Inferior parietal cortex (tissue), 1 donor: Measurements from ENCODE around the gene CCNF.

Experiments used
- DNase-seq: peaks from one replicate; pipeline ENCODE4 v3.0.0-alpha.2; 2016; ENCODE audit errors: extremely low spot score

The CCNF gene

DNA sequence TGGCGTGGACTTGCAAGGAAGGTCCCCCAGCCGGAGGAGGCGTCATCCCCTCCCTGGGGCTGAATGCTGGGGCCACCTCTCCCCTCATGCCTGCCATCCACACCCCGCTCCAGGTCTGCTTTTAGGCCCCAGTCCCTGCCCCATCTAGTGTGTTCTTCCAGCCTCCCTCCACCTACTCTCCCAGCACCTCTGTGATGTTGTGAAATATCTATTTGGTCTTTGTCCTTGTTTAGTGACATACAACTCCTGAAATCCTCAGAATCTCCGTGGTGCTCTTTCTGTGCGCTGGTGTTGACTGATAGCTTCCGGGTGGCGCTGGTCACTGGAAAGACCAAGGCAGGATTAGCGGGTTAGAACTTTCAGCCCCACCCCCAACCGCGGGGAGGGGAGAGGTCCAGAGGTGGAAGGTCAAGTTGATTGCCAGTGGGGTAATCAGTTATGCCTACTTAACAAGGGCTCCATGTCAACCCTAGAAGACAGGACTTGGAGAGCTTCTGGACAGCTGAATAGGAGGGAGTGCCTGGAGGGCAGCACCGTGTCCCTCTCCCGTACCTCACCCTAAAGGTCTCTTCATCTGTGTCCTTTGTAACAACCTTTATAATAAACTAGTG is 55.8 kb downstream of the CCNF start:
- no peak for DNase-seq

DNA sequence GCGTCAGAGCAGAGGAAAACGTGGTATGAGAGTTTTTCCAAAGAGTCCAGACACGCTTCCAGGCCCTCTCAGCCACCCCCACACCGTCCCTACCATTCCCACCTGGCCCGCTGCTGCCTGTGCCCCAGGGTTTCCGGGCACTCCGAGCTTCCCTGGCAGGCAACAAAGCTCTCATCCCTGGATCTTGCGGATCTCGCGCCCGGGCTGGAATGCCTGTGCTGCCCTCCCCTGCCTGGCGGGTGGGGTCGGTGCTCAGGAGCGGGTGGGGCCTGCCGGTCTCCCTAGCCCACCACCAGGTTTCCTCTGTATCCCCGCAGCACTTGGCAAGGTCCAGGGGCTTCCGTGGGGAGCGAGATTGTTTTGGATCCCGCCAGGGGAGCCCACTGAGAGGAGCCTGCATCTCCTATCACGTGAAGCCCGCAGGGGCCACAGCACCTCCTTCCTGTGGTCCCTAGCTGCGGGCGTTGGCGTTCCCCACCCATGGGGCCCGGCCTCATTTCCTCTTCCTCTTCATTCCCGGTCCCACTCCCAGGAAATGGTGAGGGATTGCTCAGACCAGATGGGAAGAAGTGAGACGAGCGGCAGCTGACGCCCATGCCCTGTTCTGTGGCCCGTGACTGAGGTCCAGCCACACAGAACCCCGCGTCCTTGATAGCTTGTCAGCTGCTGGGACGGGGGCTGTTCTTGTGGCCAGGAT is 56.7 kb downstream of the CCNF start:
- DNase-seq, result no peak

DNA sequence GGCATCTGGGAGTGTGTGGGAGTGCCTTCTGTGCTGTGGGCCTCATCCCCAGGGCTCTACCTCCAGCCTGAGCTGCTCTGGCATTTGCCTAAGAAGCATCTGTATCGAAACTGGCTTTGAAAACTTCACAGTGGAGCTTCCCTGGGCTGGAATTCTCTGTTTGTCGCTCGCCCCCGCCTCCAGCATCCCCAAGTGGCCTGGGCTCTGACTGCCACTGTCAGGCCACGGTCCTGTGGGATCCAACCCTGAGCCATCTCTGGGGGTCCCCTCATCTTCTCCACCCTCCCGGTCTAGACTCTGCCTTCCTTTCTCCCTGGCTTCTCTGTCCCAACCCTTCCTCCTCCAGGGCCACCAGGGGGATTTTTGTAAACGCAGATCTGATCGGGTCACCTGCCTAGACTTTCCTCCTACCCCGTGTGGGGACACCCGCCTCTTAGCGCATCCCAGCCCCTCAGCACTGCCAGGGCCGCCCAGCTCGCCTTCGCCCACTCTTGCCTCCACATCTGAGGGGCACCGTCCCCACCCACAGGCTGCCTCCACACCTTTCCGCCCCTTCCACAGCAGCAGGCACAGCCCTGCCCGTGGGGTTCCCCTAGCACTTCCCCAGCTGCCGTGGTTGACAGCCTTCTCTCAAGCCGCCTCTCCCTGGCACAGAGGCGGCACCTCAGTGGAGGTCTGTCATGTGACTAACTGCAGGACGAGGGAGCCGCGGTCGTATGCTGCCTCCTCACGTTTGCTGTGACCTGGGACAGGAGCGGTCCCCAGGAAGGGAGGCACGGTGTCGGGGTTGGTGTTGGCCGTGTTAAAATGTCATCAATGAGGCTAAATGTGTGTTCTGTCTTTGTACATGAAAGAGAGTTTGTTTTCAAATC is 57.6 kb downstream of the CCNF start:
- DNase-seq, result no peak

DNA sequence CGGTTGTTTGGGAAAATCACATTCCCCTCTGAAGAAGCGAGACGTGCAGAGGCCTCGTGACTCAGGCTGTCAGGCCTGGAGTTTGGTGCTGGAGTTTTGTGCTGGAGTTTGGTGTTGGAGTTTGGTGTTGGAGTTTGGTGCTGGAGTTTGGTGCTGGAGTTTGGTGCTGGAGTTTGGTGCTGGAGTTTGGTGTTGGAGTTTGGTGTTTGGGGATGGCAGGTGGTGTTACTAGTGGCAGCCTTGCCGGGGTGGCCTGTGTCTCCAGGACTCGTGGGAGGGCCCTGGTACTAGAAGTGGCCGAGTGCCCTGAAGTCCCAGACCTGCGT is 58.2 kb downstream of the CCNF start:
- DNase-seq, result no peak

DNA sequence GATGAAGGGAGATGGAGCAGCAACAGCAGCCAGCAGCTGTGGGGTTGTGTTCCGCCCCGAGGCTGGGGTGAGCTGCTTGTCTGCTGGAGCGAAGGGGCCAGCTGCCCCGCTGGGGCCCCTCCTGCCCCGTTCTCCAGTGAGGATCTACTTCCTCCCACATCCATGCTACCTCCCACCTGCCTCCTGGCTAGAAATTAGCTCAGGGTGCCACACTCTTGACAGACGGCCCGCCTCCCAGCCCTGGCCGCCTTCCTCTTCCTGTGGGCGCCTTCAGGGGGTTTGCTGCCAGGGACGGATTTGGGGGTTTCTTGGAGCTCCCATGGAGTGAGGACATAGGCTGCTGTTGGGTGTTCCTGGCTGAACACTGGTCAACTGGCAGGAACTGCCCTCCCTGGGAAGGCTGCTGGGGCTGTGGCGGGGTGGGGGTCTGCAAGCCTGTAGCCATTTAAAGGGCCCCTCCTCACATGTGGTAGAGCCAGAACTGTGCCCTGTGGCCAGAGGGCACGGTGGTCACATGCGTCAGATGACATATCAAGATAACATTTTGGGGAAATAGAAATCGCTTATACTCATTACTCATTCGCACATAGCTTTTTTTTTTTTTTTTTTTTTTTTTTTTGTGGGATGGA is 58.8 kb downstream of the CCNF start:
- DNase-seq, result no peak

DNA sequence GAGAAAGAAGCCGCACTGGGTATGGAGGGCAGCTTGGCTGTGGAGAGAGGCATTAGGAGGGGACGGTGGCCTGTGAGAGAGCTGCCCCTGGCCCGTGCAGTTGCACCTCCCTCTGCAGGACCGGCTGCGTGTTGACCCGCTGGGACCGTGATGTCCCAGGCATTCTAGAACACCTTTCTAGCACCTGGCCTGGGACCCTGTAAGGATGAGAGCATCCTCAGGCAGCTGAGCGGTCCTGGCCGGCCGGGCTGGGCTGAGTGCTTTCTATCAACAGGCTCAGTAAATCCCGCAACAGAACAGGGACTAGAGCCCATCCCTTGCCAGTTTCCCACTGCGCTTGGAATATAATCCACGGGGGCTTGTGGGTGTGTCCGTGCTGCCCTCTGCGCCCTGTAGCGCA is 60.3 kb downstream of the CCNF start:
- DNase-seq, result no peak

DNA sequence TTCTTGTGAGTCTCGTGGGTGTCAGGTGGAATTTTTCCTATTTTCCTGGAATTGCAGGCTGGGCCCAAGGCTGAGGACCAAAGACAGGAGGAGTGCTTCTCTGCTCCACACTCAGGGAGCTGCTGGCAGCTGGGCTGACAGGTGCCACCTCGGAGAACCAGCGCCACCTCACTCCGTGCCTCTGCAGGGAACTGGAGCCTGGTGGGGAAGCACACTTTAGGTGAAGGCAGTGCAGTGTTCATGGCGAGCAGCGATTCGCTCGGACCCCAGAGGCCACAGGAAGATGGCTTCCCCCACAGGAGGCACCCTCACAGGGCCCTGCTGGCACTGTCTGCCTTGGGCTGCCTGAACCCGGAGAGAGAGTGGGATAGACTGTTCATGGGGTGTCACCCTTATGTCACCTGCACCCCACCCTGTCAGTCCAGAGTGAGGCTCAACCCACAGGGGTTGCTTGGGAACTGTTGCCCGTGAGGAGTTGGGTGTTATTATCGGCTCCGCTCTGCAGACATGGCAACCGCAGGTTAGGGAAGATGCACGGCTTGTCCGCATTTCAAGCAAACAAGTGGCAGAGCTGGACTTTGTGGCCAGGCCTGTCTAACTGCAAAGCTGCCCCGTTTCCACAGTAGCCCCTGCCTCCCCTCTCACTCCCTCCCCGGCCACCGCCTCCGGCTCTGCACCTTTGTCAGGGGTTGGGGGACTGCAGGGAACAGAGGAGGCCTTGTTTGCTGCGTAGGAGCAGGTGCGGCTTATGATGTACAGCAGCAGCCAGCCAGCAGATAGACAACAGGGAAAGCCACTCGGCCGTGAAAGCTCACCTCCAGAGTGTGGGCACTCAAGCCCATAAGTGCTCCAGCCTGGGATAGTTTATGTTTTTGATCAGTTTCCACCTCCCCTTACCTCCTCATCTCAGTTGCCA is 61.2 kb downstream of the CCNF start:
- no peak for DNase-seq

DNA sequence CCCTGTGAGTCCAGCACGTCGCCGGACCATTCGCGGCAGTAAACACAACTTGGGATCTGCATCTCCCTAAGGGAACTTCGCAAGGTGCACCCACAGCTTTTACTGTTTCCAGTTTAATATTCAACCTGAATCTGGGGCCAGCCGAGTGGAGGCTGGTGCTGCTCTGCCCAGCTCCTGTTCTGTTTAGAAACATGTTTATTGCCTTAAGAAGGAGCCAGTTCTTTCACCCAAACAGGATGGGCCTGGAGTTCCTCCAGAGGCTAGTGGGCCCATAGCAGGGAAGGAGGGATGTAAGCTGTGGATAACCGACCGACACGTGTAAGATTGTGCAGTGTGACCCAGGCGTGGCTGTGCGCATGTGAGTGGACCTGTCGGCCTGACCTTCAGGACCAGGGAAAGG is 63.0 kb downstream of the CCNF start:
- DNase-seq, result no peak

DNA sequence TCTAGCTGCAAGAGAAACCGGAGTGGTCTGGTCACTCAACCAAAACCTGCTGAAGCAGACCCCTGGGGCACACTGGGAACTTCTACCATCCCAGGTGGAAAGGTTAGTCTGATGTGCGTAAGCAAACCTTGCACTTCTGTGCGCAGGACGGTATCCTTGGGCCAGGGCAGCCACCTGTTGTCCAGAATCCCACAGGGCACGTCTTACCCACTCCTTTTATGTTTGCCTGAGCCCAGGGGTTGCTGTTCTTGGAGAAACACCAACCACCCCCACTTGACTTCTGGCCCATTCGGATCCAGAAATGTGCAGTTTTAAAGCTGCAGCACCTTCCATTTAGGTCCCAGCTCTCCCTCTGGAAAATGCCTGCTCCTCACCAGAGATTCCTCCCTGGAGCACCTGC is 64.4 kb downstream of the CCNF start:
- no peak for DNase-seq

DNA sequence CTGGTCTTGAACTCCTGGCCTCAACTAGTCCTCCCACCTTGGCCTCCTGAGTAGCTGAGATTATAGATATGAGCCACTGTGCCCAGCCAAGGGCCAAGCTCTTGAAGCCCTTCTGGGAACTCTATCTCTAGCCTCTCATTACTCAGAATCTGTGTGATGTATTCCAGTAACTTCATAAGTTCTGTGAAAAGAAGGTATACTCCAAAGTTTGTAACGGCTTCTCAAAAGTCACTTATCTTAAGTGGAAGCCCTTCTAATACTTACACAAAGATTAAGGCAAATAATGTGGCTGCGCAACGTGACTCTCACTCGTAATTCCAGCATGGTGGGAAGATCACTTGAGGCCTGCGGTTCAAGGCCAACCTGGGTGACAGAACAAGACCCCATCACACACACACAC is 65.4 kb downstream of the CCNF start:
- DNase-seq, result no peak

DNA sequence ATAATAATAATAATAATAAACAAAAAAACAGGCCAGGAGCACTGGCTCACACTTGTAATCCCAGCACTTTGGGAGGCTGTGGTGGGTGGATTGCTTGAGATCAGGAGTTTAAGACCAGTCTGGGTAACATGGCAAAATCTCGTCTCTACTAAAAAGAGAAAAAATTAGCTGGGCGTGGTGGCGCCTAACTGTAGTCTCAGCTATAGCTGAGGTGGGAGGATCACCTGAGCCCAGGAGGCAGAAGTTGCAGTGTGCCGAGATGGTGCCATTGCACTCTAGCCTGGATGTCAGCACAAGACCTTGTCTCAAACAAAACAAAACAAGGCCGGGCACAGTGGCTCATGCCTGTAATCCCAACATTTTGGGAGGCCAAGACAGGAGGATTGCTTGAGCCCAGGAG is 65.8 kb downstream of the CCNF start:
- no peak for DNase-seq

DNA sequence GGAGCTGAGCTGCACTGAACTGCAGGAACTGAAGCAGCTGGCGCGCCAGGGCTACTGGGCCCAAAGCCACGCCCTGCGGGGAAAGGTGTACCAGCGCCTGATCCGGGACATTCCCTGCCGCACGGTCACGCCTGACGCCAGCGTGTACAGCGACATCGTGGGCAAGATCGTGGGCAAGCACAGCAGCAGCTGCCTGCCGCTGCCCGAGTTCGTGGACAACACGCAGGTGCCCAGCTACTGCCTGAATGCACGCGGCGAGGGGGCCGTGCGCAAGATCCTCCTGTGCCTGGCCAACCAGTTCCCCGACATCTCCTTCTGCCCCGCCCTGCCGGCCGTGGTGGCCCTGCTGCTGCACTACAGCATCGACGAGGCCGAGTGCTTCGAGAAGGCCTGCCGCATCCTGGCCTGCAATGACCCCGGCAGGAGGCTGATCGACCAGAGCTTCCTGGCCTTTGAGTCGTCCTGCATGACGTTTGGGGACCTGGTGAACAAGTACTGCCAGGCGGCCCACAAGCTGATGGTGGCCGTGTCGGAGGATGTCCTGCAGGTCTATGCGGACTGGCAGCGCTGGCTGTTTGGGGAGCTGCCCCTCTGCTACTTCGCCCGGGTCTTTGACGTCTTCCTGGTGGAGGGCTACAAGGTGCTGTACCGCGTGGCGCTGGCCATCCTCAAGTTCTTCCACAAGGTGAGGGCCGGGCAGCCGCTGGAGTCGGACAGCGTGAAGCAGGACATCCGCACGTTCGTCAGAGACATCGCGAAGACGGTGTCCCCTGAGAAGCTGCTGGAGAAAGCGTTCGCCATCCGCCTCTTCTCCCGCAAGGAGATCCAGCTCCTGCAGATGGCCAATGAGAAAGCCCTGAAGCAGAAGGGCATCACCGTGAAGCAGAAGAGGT is 67.2 kb downstream of the CCNF start:
- DNase-seq, result no peak

DNA sequence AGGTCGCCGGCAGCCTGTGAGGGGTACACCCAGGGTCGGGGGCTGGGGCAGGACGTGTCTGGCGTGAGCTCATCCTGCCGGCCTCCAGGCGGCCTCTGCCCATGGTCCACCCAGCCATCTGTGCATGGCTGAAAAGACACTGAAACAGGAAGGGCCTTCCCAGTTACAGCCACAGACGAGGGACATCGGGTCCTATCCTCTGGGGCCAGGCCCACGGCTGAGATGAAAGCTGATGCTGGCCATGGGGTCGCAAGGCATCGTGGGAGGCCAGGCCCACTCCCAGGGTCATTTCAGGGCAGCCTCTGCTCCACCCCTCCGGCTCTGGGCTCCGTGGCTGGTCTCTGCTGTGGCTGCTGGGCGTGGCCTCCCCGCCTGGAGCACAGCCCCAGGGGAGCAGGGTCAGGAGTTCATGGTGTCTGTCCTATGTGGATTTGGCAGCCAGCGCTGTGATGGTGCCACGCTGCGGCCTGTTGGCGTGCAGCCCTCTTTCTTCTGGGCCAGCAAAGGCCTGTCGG is 67.9 kb downstream of the CCNF start:
- DNase-seq, result no peak

DNA sequence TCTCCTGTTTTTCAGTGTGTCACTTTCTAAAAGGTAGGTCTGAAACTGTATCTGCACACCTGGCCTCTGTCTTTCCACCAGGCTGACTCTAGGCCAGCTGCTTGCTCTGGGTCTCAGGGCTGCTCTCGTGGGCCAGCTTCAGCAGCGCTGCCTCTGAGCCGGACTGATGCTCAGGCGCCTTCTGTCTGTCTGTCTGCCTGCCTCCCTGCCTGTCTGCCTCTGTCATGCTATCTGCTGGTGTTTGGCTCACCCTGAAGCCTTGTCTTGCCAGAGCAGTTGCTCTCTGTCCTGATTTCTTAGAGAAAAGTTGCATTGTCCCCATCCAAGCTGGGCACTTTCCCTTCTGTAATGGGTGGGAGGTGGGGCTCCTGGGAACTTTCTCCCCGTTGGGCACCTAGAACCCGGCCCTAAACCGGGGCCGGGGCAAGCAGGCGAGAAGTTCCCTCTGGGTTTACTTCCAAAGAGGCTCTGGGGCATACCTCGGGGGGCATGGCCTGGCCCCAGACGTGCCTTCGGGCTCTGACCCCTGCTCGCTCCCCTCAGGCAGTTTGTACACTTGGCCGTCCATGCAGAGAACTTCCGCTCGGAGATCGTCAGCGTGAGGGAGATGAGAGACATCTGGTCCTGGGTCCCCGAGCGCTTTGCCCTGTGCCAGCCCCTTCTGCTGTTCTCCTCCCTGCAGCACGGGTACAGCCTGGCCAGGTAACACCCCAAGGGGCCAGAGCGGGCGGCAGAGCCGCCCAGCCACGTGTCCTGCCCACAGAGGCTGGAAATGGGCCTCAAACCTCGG is 68.6 kb downstream of the CCNF start:
- no peak for DNase-seq

DNA sequence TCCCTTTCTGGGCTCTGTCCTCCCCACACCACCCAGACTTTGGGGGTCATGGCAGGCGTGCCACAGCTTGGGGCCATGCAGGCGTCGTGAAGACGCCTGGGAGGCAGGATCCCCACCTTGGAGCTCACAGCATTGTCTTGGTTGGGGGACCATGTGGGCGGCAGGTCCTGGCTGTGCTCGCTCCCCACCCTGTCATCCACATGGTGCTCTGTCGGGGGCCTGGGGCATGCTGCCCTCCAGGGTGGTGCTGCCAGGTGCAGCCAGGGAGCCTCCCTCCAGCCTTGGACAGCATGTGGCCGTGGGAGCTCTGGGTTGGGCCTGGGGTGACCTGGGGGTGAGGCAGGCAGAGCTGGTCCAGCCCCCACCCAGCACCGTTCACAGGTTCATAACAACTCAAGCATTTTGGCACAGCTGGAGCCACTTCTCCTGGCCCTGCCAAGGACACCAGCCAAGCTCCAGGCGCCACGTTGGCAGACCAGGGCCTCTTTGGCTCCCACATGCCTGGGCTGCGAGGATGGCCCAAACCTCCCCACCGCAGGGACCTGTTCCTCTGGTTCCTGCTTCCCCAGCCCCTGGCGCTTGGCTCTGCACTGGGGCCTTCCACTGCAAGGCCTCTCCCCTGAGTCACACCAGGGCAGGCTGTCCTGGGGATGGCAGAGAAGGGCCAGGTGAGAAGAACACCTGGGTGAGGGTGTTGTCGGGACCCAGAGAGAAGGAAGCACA is 69.4 kb downstream of the CCNF start:
- DNase-seq, result no peak

DNA sequence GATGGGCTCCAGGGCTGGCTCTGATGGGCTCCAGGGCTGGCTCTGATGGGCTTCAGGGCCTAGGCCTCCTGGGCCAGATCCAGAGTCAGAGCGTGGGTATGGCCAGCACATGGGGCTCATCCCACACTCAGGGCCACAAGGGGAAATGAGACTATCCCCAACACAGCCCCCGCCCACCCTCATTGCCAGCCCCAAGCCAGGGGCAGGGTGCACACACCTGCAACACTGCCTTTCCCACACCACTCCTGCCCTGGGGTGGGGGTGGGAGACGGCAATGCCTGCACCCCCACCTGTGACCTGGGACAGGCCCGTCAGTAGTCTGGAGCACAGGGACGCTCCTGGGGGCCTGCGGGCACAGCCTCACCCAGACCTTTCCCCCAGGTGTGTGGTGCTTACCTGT is 70.2 kb downstream of the CCNF start:
- DNase-seq, result no peak

DNA sequence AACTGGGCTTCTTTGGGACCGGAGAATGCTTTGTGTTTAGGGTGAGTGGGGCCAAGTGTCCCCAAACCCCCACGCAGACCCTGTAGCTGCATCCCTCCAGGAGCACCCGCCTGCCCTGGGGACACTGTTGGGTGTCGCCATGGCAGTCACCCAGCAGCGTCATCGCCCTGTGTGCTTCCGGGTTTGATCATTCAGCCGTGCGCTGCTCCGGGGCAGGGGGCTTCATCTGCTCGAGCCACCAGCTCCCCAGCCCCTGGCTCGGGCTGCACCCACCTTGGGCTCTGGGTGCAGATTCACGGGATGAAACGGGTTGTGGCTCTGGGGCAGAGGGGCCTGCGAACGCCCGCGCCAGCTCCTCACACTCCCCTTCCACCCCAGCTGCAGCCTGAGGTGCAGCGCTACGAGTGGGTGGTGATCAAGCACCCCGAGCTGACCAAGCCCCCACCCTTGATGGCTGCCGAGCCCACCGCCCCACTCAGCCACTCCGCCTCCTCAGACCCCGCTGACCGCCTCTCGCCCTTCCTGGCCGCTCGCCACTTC is 70.7 kb downstream of the CCNF start:
- DNase-seq, result no peak

DNA sequence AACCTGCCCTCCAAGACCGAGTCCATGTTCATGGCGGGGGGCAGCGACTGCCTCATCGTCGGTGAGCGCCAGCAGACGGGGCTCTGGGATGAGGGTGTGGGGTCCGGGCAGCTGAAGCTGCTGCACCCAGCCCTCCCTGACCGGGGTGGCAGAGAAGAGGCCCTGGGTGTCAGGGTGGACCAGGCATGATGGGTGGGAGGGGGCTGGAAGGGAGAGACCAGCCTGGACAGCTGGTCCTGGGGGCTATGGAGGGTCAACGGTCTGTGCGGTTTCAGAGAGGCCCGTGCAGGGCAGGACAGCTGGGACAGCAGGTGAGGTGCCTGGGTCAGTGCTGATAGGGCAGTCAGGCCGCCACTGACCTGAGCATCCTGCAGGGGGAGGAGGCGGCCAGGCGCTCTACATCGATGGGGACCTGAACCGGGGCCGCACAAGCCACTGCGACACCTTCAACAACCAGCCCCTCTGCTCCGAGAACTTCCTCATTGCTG is 71.2 kb downstream of the CCNF start:
- DNase-seq, result no peak
